K562 (cell line): ENCODE measurements around the gene NUDT22. TPM values are rescaled to one million over a fixed set of nuclear protein-coding genes. Genes with fewer than 3 reads are reported as not detected.
A peak's percentile ranks its signal among the peaks of the same experiment; 100 is the strongest.

Experiments used
- EWSR1 ChIP-seq: fragments of 450-650 bp; IDR thresholded peaks from 2 replicates; pipeline ENCODE4 v1.6.1; 2018; ENCODE audit warnings: borderline replicate concordance, mild to moderate bottlenecking, low read depth, moderate library complexity; ENCODE audit not compliant: partially characterized antibody
- FOXA1 ChIP-seq: fragments of 450-650 bp; IDR thresholded peaks from 2 replicates; pipeline ENCODE4 v1.6.1; 2016; ENCODE audit warnings: mild to moderate bottlenecking, borderline replicate concordance
- FUS ChIP-seq: fragments of 200-400 bp; formaldehyde crosslinking; optimal IDR thresholded peaks from 2 replicates; pipeline ENCODE3; 2017; ENCODE audit warnings: low read depth, low read length
- GABPB1 ChIP-seq: sonication (generic); formaldehyde crosslinking; IDR thresholded peaks from 2 replicates; pipeline ENCODE4 v1.8.0; 2022; ENCODE audit warnings: mild to moderate bottlenecking, missing genetic modification reagents
- KLF10 ChIP-seq: fragments of 250-450 bp; sonication (Bioruptor Pico); IDR thresholded peaks from 2 replicates; pipeline ENCODE4 v1.6.1; 2021; ENCODE audit warnings: matching md5 sums
- PPARD ChIP-seq: fragments of 250-450 bp; sonication (Bioruptor Pico); IDR thresholded peaks from 2 replicates; pipeline ENCODE4 v1.8.0; 2022; ENCODE audit warnings: inconsistent platforms, mild to moderate bottlenecking, moderate library complexity
- SREBF2 ChIP-seq: sonication (generic); formaldehyde crosslinking; IDR thresholded peaks from 2 replicates; pipeline ENCODE4 v1.4.0; 2020; ENCODE audit warnings: mild to moderate bottlenecking, missing genetic modification reagents
- TCF3 ChIP-seq: sonication (generic); formaldehyde crosslinking; IDR thresholded peaks from 2 replicates; pipeline ENCODE4 v1.4.0; 2020; ENCODE audit warnings: mild to moderate bottlenecking, missing genetic modification reagents
- WHSC1 ChIP-seq: IDR thresholded peaks from one replicate; pipeline ENCODE4 v1.6.1; 2012; ENCODE audit warnings: low read length, control low read depth, inconsistent platforms
- ZNF696 ChIP-seq: fragments of 250-450 bp; sonication (Bioruptor Pico); conservative IDR thresholded peaks from 2 replicates; pipeline ENCODE4 v1.4.0; 2020; ENCODE audit warnings: mild to moderate bottlenecking, moderate library complexity
- polyA plus RNA-seq, 8 experiments: library from polyadenylated mRNA; depleted of rRNA in 4 of 8; stranded (reverse) in 5 of 8; unstranded in 3 of 8; fragments of >200 nt; fragmentation: Nextera tagmentation in 2 of 8; fragmentation: Illumina TruSeq in 1 of 8; extraction: Ambion mirVana in 2 of 8; extraction: Trizol in 1 of 8; gene quantifications; 2 replicates each; pipeline versions ENCODE4 v1.2.1 to v1.2.3, GENCODE V29; 2011 to 2014; ENCODE audit warnings: inconsistent platforms in 1 of 8, missing spikeins in 1 of 8
- total RNA-seq, 7 experiments: library from RNA; depleted of rRNA in 6 of 7; stranded (reverse); fragments of >200 nt in 6 of 7; fragmentation: Illumina TruSeq in 2 of 7; extraction: Trizol in 2 of 7; gene quantifications; 2 replicates each; pipeline versions ENCODE4 v1.2.1 to v1.2.3, GENCODE V29; 2011 to 2021; ENCODE audit warnings: low replicate concordance in 1 of 7
- TF ChIP-seq, protein P1 (sequence below): fragments of 250-450 bp; sonication (Bioruptor Pico); IDR thresholded peaks from 2 replicates; pipeline ENCODE4 v1.4.0; 2020
- TF ChIP-seq, protein P2 (sequence below): sonication (generic); formaldehyde crosslinking; IDR thresholded peaks from 2 replicates; pipeline ENCODE4 v1.8.1; 2023; ENCODE audit warnings: mild to moderate bottlenecking, missing genetic modification reagents
- TF ChIP-seq, protein P3 (sequence below): sonication (generic); formaldehyde crosslinking; IDR thresholded peaks from 2 replicates; pipeline ENCODE4 v1.5.0; 2020; ENCODE audit warnings: missing genetic modification reagents
- TF ChIP-seq, protein P4 (sequence below): fragments of 250-450 bp; sonication (Bioruptor Pico); IDR thresholded peaks from 2 replicates; pipeline ENCODE4 v1.8.0; 2021; ENCODE audit warnings: moderate library complexity, mild to moderate bottlenecking, inconsistent platforms

The NUDT22 gene
- total and polyA plus RNA-seq, 9 of the 15 experiments (the other 6 are each of a cell fraction or from before 2014, with no cell fraction given), result 6.3 to 92.6 (median 37.4) TPM

DNA sequence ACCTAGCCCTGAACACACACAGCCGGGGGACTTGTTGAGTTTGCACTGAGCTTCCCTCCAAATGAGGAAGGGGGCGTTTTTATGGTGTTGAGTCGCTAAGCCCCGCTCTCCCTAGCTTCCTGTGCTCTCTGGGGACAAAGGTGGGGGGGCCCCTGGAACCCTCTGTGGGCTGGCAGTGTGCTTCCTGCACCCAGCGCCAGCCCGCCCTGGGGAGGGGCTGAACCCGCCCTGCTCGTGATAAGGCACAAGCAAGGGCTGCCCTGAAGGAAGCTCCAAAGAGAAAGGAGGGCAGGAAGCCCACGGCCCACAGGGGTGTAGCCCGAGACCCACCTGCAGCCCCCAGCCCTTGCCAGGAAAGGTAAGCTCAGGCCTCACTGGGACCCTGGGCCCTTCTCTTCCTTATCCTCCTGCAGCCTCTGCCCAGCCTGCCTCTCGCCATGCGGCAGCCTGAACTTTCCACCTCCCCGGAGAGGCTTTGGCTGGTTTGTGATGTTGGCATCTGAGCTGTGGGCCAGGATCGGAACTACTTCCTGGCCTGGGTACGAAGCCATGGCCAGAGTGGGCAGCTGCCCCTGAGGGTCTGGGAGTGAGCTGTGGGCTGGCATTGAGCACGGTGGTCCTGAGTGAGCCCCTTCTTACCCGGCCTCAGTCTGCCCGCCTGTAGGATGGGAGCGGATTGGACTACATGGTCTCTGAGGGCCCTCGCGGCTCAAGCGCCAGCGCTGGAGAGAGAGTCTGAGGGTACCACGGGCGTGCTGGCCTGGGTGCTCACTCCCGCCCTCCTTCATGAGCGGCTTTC is 19.4 kb upstream of the NUDT22 start, which contains the start of gene FERMT3 (continued):
- TF ChIP-seq, protein P1, sequence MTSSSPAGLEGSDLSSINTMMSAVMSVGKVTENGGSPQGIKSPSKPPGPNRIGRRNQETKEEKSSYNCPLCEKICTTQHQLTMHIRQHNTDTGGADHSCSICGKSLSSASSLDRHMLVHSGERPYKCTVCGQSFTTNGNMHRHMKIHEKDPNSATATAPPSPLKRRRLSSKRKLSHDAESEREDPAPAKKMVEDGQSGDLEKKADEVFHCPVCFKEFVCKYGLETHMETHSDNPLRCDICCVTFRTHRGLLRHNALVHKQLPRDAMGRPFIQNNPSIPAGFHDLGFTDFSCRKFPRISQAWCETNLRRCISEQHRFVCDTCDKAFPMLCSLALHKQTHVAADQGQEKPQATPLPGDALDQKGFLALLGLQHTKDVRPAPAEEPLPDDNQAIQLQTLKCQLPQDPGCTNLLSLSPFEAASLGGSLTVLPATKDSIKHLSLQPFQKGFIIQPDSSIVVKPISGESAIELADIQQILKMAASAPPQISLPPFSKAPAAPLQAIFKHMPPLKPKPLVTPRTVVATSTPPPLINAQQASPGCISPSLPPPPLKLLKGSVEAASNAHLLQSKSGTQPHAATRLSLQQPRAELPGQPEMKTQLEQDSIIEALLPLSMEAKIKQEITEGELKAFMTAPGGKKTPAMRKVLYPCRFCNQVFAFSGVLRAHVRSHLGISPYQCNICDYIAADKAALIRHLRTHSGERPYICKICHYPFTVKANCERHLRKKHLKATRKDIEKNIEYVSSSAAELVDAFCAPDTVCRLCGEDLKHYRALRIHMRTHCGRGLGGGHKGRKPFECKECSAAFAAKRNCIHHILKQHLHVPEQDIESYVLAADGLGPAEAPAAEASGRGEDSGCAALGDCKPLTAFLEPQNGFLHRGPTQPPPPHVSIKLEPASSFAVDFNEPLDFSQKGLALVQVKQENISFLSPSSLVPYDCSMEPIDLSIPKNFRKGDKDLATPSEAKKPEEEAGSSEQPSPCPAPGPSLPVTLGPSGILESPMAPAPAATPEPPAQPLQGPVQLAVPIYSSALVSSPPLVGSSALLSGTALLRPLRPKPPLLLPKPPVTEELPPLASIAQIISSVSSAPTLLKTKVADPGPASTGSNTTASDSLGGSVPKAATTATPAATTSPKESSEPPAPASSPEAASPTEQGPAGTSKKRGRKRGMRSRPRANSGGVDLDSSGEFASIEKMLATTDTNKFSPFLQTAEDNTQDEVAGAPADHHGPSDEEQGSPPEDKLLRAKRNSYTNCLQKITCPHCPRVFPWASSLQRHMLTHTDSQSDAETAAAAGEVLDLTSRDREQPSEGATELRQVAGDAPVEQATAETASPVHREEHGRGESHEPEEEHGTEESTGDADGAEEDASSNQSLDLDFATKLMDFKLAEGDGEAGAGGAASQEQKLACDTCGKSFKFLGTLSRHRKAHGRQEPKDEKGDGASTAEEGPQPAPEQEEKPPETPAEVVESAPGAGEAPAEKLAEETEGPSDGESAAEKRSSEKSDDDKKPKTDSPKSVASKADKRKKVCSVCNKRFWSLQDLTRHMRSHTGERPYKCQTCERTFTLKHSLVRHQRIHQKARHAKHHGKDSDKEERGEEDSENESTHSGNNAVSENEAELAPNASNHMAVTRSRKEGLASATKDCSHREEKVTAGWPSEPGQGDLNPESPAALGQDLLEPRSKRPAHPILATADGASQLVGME (CRISPR knock-in tag), result no peak
- TF ChIP-seq, protein P2, sequence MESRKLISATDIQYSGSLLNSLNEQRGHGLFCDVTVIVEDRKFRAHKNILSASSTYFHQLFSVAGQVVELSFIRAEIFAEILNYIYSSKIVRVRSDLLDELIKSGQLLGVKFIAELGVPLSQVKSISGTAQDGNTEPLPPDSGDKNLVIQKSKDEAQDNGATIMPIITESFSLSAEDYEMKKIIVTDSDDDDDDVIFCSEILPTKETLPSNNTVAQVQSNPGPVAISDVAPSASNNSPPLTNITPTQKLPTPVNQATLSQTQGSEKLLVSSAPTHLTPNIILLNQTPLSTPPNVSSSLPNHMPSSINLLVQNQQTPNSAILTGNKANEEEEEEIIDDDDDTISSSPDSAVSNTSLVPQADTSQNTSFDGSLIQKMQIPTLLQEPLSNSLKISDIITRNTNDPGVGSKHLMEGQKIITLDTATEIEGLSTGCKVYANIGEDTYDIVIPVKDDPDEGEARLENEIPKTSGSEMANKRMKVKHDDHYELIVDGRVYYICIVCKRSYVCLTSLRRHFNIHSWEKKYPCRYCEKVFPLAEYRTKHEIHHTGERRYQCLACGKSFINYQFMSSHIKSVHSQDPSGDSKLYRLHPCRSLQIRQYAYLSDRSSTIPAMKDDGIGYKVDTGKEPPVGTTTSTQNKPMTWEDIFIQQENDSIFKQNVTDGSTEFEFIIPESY (CRISPR knock-in tag), result no peak
- no peak for TF ChIP-seq FUS
- TF ChIP-seq SREBF2 (CRISPR knock-in tag), result 0 out of 2 replicates have a peak, but pooled peaks have one; percentile 79
- TF ChIP-seq, protein P3, sequence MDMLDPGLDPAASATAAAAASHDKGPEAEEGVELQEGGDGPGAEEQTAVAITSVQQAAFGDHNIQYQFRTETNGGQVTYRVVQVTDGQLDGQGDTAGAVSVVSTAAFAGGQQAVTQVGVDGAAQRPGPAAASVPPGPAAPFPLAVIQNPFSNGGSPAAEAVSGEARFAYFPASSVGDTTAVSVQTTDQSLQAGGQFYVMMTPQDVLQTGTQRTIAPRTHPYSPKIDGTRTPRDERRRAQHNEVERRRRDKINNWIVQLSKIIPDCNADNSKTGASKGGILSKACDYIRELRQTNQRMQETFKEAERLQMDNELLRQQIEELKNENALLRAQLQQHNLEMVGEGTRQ (CRISPR knock-in tag), result no peak
- TF ChIP-seq PPARD (CRISPR knock-in tag), result no peak
- TF ChIP-seq TCF3 (CRISPR knock-in tag), result peak; percentile 8; the same call in 1 of the 2 replicates
- TF ChIP-seq, protein P4, sequence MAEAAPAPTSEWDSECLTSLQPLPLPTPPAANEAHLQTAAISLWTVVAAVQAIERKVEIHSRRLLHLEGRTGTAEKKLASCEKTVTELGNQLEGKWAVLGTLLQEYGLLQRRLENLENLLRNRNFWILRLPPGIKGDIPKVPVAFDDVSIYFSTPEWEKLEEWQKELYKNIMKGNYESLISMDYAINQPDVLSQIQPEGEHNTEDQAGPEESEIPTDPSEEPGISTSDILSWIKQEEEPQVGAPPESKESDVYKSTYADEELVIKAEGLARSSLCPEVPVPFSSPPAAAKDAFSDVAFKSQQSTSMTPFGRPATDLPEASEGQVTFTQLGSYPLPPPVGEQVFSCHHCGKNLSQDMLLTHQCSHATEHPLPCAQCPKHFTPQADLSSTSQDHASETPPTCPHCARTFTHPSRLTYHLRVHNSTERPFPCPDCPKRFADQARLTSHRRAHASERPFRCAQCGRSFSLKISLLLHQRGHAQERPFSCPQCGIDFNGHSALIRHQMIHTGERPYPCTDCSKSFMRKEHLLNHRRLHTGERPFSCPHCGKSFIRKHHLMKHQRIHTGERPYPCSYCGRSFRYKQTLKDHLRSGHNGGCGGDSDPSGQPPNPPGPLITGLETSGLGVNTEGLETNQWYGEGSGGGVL (CRISPR knock-in tag), result no peak
- no peak for TF ChIP-seq FOXA1
- TF ChIP-seq GABPB1 (CRISPR knock-in tag), result peak; percentile 34; the same call in 1 of the 2 replicates
- TF ChIP-seq KLF10, result no peak
- TF ChIP-seq WHSC1, result no peak
- no peak for TF ChIP-seq ZNF696
- TF ChIP-seq EWSR1, result no peak
